ES-I3 (cell line): ENCODE results near the gene ACE2.

Experiments
- H3K36me3 ChIP-seq: 2 replicates; pipeline ENCODE4 v1.6.1; 2013; ENCODE audit warnings: mild to moderate bottlenecking, low read length, control low read depth, moderate library complexity; ENCODE audit not compliant: insufficient read depth
- H3K4me1 ChIP-seq: 2 replicates; pipeline ENCODE4 v1.6.1; 2013; ENCODE audit warnings: mild to moderate bottlenecking, control low read depth, low read length; ENCODE audit not compliant: insufficient read depth
- H3K9ac ChIP-seq: 2 replicates; pipeline ENCODE4 v1.6.1; 2013; ENCODE audit warnings: low read depth, mild to moderate bottlenecking, low read length, moderate library complexity
- H3K9me3 ChIP-seq: 2 replicates; pipeline ENCODE4 v1.6.1; 2013; ENCODE audit warnings: mild to moderate bottlenecking, low read length, moderate library complexity; ENCODE audit not compliant: control insufficient read depth, insufficient read depth

ACE2 gene

GRCh38 chrX:15511563-15511962 is 89.2 kb downstream of the ACE2 start:
- peaks cover 11% of the 10 kb centered on the region; the same call in 1 of the 2 replicates for H3K4me1 ChIP-seq
- H3K9me3 ChIP-seq, result no peaks in the 10 kb centered on the region
- no peak overlapping the region for H3K9ac ChIP-seq
- H3K36me3 ChIP-seq, result no peaks in the 10 kb centered on the region
